ENCODE results near the gene FBL.
"Not testable (repeated sequence)": the region's sequence is repeated elsewhere in the genome, so short reads cannot be mapped to it uniquely, and the experiment has no call there.

FBL gene

DNA sequence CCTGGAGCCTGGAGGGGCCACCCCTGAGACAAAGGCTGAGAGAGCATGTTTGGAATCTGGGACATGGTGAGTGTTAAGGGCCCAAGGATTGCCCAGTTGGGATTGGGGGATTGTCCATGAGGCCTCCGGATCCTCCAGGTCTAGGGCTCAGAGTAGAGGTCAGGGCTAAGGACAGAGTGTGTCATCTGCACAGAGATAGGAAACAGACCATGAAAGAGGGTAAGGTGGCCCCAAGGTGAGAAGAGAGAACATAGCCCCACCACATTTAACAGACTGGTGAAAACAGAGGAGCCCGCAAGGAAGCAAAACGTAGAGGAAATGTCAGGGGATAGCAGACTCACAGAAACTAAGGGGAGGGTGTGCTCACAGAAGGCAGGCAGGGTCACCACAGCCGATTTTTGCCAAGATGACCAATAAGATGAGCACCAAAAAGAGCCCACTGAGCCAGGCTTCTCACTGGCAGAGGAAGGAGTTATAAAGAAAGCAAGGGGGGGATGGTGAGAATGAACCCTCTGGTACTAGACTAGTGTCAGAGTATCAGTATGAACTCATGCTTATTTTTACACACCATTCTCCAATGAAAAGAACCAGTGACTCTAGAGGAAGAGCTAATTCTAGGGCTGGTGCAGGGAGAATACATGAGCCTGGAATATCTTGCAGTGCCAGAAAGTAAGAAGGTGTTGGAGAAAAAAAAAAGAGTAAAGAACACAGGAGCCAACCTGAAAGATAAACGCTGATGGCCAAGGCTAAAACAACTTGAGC lies 29.7 kb downstream of the FBL start:
- Histone ChIP-seq H3K27ac (ENCODE audit: low read length) (no peak overlapping the region), H3K27me3 (replicated peaks; ENCODE audit: insufficient read depth, low read length) (no peaks in the 10 kb centered on the region), H3K4me1 (ENCODE audit: low read length) (no peaks in the 10 kb centered on the region), H3K36me3 (replicated peaks; ENCODE audit: insufficient read depth, low read length) (no peaks in the 10 kb centered on the region), H3K9me2 (replicated peaks; ENCODE audit: insufficient read depth, low read length) (no peaks in the 10 kb centered on the region), H2AFZ (ENCODE audit: low read length) (no peak overlapping the region), H3F3A (ENCODE audit: insufficient read depth, low read length) (no peaks in the 10 kb centered on the region), H3K9ac (ENCODE audit: low read length) (no peak overlapping the region), H4K20me1 (ENCODE audit: insufficient read depth, low read length) (no peaks in the 10 kb centered on the region), H3K4me2 (ENCODE audit: low read depth, low read length) (no peak overlapping the region), H3K4me3 (ENCODE audit: low read length) (no peak overlapping the region), H3K79me2 (ENCODE audit: low read length) (no peaks in the 10 kb centered on the region), H3K9me3 (replicated peaks; ENCODE audit: insufficient read depth, low read length) (no peaks in the 10 kb centered on the region)
- DNase-seq, result no peak
- TF ChIP-seq EZH2 (optimal IDR thresholded peaks at IDR 0.05; ENCODE audit: low read depth, low read length) (no peak), EZH2phosphoT487 (IDR thresholded peaks at IDR 0.05; ENCODE audit: low read length) (no peak)
- TF ChIP-seq, protein P1, sequence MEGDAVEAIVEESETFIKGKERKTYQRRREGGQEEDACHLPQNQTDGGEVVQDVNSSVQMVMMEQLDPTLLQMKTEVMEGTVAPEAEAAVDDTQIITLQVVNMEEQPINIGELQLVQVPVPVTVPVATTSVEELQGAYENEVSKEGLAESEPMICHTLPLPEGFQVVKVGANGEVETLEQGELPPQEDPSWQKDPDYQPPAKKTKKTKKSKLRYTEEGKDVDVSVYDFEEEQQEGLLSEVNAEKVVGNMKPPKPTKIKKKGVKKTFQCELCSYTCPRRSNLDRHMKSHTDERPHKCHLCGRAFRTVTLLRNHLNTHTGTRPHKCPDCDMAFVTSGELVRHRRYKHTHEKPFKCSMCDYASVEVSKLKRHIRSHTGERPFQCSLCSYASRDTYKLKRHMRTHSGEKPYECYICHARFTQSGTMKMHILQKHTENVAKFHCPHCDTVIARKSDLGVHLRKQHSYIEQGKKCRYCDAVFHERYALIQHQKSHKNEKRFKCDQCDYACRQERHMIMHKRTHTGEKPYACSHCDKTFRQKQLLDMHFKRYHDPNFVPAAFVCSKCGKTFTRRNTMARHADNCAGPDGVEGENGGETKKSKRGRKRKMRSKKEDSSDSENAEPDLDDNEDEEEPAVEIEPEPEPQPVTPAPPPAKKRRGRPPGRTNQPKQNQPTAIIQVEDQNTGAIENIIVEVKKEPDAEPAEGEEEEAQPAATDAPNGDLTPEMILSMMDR (IDR thresholded peaks at IDR 0.05; ENCODE audit: low read length), result no peak

DNA sequence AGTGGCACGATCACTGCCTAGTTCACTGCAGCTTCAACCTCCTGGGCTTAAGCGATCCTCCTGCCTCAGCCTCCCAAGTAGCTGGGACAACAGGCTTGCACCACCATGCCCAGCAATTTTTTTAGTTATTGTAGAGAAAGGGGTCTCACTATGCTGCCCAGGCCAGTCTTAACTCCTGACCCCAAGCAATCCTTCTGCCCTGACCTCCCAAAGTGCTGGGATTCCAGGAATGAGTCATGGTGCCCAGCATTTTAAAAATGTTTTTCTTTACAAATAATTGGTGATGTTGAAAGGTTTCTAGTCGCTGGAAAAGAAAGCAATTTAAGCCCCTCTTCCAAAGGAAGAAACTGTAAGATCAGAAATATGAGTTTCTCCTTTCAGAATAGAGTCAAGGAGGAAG lies 31.6 kb downstream of the FBL start:
- no peak overlapping the region for H3K27ac ChIP-seq (ENCODE audit: low read length)
- H3K4me3 ChIP-seq (ENCODE audit: low read length), result no peak overlapping the region
- TF ChIP-seq EZH2phosphoT487 (IDR thresholded peaks at IDR 0.05; ENCODE audit: low read length), result no peak
- TF ChIP-seq, protein P1 (IDR thresholded peaks at IDR 0.05; ENCODE audit: low read length), result no peak
- TF ChIP-seq EZH2 (optimal IDR thresholded peaks at IDR 0.05; ENCODE audit: low read depth, low read length), result no peak
- no peaks in the 10 kb centered on the region for H3K36me3 ChIP-seq (replicated peaks; ENCODE audit: insufficient read depth, low read length)
- H3K9me3 ChIP-seq (replicated peaks; ENCODE audit: insufficient read depth, low read length), result no peaks in the 10 kb centered on the region
- H3F3A ChIP-seq (ENCODE audit: insufficient read depth, low read length), result no peaks in the 10 kb centered on the region
- no peaks in the 10 kb centered on the region for H3K27me3 ChIP-seq (replicated peaks; ENCODE audit: insufficient read depth, low read length)
- no peak overlapping the region for H3K9ac ChIP-seq (ENCODE audit: low read length)
- H3K4me2 ChIP-seq (ENCODE audit: low read depth, low read length), result no peak overlapping the region
- H3K79me2 ChIP-seq (ENCODE audit: low read length), result no peaks in the 10 kb centered on the region
- H3K9me2 ChIP-seq (replicated peaks; ENCODE audit: insufficient read depth, low read length), result no peaks in the 10 kb centered on the region
- H3K4me1 ChIP-seq (ENCODE audit: low read length), result no peaks in the 10 kb centered on the region
- DNase-seq, result no peak
- H4K20me1 ChIP-seq (ENCODE audit: insufficient read depth, low read length), result no peaks in the 10 kb centered on the region
- no peak overlapping the region for H2AFZ ChIP-seq (ENCODE audit: low read length)

DNA sequence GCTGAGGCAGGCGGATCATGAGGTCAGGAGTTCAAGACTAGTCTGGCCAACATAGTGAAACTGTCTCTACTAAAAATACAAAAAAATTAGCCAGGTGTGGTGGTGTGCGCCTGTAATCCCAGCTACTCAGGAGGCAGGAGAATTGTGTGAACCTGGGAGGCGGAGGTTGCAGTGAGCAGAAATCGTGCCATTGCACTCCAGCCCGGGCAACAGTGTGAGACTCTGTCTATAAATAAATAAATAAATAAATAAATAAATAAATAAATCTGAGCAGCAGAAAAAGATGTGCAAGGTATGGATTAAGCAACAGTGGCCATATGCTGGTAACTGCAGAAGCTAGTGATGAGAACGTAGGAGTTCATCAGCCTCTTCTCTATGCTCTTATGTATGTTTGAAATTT lies 32.1 kb downstream of the FBL start:
- not testable (repeated sequence) for DNase-seq; H3K4me3 ChIP-seq (ENCODE audit: low read length); H3K27ac ChIP-seq (ENCODE audit: low read length)

DNA sequence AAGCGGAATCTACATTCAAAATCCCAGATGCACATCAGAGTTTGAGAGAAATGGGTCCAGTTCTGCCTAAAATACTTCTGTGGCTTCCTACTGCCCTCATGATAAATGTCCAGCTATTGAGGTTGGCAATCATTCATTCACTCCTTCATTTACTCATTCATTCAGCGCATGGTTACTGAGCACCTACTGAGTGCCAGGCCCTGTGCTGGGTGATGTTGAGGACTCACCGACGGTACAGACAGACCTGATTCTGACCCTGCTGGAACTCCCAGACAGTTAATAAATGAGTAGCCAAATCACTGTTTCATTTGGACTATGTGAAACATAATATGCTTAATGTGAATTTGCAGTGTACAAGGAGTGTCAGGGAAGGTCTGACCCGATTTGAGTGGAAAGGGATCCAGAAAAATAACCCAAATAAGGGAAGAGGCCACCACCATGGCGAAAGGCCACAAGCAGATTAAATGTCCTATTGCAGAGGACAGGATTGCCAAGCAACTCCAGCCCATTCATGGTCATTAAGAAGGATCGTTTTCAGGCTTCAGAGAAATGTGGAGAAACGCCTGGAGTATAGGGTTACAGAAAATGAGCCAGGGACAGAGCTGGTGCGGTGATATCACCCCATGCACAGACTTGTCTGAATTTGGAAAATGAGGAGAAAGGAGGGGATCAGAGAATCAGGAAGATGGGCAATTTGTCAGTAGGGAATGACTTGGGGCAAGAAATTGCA lies 32.8 kb downstream of the FBL start:
- no peak overlapping the region for H3K4me3 ChIP-seq (ENCODE audit: low read length)
- no peak for DNase-seq
- no peaks in the 10 kb centered on the region for H3K27me3 ChIP-seq (replicated peaks; ENCODE audit: insufficient read depth, low read length)
- H2AFZ ChIP-seq (ENCODE audit: low read length), result no peak overlapping the region
- no peaks in the 10 kb centered on the region for H4K20me1 ChIP-seq (ENCODE audit: insufficient read depth, low read length)
- TF ChIP-seq EZH2 (optimal IDR thresholded peaks at IDR 0.05; ENCODE audit: low read depth, low read length), result no peak
- no peak for TF ChIP-seq EZH2phosphoT487 (IDR thresholded peaks at IDR 0.05; ENCODE audit: low read length)
- TF ChIP-seq, protein P1 (IDR thresholded peaks at IDR 0.05; ENCODE audit: low read length), result no peak
- no peaks in the 10 kb centered on the region for H3K9me3 ChIP-seq (replicated peaks; ENCODE audit: insufficient read depth, low read length)
- no peak overlapping the region for H3K4me2 ChIP-seq (ENCODE audit: low read depth, low read length)
- H3K4me1 ChIP-seq (ENCODE audit: low read length), result no peaks in the 10 kb centered on the region
- no peaks in the 10 kb centered on the region for H3K36me3 ChIP-seq (replicated peaks; ENCODE audit: insufficient read depth, low read length)
- no peak overlapping the region for H3K27ac ChIP-seq (ENCODE audit: low read length)
- H3F3A ChIP-seq (ENCODE audit: insufficient read depth, low read length), result no peaks in the 10 kb centered on the region
- H3K9me2 ChIP-seq (replicated peaks; ENCODE audit: insufficient read depth, low read length), result no peaks in the 10 kb centered on the region
- H3K9ac ChIP-seq (ENCODE audit: low read length), result no peak overlapping the region
- no peaks in the 10 kb centered on the region for H3K79me2 ChIP-seq (ENCODE audit: low read length)

More for the DNA sequence above, 32.1 kb downstream of the FBL start:
- H3K27me3 ChIP-seq (replicated peaks; ENCODE audit: insufficient read depth, low read length); H2AFZ ChIP-seq (ENCODE audit: low read length); H3K9me2 ChIP-seq (replicated peaks; ENCODE audit: insufficient read depth, low read length); H4K20me1 ChIP-seq (ENCODE audit: insufficient read depth, low read length); H3K9me3 ChIP-seq (replicated peaks; ENCODE audit: insufficient read depth, low read length); H3F3A ChIP-seq (ENCODE audit: insufficient read depth, low read length); H3K4me2 ChIP-seq (ENCODE audit: low read depth, low read length); H3K36me3 ChIP-seq (replicated peaks; ENCODE audit: insufficient read depth, low read length); H3K79me2 ChIP-seq (ENCODE audit: low read length); H3K9ac ChIP-seq (ENCODE audit: low read length); H3K4me1 ChIP-seq (ENCODE audit: low read length): not testable (repeated sequence)

Data from MM.1S (cell line).